CD4-positive, alpha-beta T cell treated with Interleukin-15 for 4 hours (primary cell): ENCODE measurements around the gene KLF9.
"Not testable (repeated sequence)": the region's sequence is repeated elsewhere in the genome, so short reads cannot be mapped to it uniquely, and the experiment has no call there.

Experiments used
- DNase-seq: peaks from one replicate; pipeline ENCODE4 v3.0.0-alpha.2; 2020; ENCODE audit warnings: low spot score

KLF9 gene

GRCh38 chr9:70403618-70404025 is 10.8 kb downstream of the KLF9 start:
- no peak for DNase-seq

- DNase-seq, result no peak
Observed at GRCh38 chr9:70403166-70403565, 11.3 kb downstream of the KLF9 start.

- DNase-seq, result no peak
Observed at GRCh38 chr9:70402213-70402612, 12.2 kb downstream of the KLF9 start.

- DNase-seq, result not testable (repeated sequence)
Observed at GRCh38 chr9:70401241-70401640, 13.2 kb downstream of the KLF9 start.

- no peak for DNase-seq
Observed at GRCh38 chr9:70400107-70400892, 14.2 kb downstream of the KLF9 start.

GRCh38 chr9:70399141-70399540 is 15.3 kb downstream of the KLF9 start:
- DNase-seq, result no peak

GRCh38 chr9:70398145-70398556 is 16.3 kb downstream of the KLF9 start:
- DNase-seq, result peak; percentile 46

GRCh38 chr9:70395652-70396051 is 18.8 kb downstream of the KLF9 start:
- no peak for DNase-seq

GRCh38 chr9:70392850-70393249 is 21.6 kb downstream of the KLF9 start:
- DNase-seq, result no peak

- DNase-seq, result no peak
Observed at GRCh38 chr9:70392189-70392588, 22.3 kb downstream of the KLF9 start.

- DNase-seq, result no peak
Observed at GRCh38 chr9:70390933-70391341, 23.5 kb downstream of the KLF9 start.

GRCh38 chr9:70389621-70390266 is 24.7 kb downstream of the KLF9 start:
- no peak for DNase-seq

- DNase-seq, result no peak
Observed at GRCh38 chr9:70389188-70389587, 25.3 kb downstream of the KLF9 start.

- no peak for DNase-seq
Observed at GRCh38 chr9:70387663-70388062, 26.8 kb downstream of the KLF9 start.

- DNase-seq, result no peak
Observed at GRCh38 chr9:70385426-70385825, 29.0 kb downstream of the KLF9 start.

GRCh38 chr9:70382709-70383605 is 31.5 kb downstream of the KLF9 start:
- DNase-seq, result no peak

GRCh38 chr9:70382046-70382708 is 32.3 kb downstream of the KLF9 start:
- no peak for DNase-seq

GRCh38 chr9:70374962-70375618 is 39.4 kb downstream of the KLF9 start:
- DNase-seq, result no peak

- DNase-seq, result no peak
Observed at GRCh38 chr9:70367305-70367930, 47.0 kb downstream of the KLF9 start.

GRCh38 chr9:70363760-70364159 is 50.7 kb downstream of the KLF9 start:
- DNase-seq, result no peak

- DNase-seq, result no peak
Observed at GRCh38 chr9:70362952-70363351, 51.5 kb downstream of the KLF9 start.
